ENCODE data around the gene TOM1L2.
"Not testable (repeated sequence)": the region's sequence is repeated elsewhere in the genome, so short reads cannot be mapped to it uniquely, and the experiment has no call there.

TOM1L2 gene

DNA sequence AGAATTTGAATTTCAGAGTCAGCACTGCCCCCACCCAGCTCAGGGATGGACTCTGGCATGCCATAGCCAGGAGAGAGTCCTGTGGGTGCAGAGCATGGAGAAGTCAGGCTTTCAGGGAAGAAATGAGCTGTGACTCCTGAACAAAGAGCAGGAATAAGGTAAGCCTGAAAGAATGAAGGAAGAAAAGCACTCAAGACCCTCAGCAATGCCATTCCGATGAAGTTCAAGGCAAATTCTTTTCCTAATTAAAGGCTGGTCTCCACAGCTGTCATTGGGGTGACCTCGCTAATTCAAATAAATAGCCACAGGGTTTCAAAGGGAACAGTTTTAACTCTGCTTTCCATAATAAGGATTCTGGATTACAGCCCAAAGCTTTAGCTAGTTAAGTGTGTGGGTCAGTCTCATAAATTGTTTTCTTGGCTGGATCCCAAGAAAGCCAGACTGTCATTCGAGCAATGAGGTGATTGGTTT is 31.7 kb downstream of the TOM1L2 start:
- no peak for DNase-seq

DNA sequence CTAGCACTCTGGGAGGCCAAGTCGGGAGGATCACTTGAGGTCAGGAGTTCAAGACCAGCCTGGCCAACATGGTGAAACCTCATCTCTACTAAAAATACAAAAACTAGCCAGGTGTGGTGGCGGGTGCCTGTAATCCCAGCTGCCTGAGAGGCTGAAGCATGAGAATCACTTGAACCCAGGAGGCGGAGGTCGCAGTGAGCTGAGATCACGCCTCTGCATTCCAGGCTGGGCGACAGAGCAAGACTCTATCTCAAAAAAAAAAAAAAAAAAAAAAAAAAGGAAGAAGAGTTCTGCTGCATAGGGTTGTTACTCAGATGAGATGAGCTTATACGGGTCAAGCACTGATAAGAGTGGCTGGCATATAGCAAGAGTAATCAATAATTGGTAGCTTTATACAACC is 32.3 kb downstream of the TOM1L2 start:
- not testable (repeated sequence) for DNase-seq

DNA sequence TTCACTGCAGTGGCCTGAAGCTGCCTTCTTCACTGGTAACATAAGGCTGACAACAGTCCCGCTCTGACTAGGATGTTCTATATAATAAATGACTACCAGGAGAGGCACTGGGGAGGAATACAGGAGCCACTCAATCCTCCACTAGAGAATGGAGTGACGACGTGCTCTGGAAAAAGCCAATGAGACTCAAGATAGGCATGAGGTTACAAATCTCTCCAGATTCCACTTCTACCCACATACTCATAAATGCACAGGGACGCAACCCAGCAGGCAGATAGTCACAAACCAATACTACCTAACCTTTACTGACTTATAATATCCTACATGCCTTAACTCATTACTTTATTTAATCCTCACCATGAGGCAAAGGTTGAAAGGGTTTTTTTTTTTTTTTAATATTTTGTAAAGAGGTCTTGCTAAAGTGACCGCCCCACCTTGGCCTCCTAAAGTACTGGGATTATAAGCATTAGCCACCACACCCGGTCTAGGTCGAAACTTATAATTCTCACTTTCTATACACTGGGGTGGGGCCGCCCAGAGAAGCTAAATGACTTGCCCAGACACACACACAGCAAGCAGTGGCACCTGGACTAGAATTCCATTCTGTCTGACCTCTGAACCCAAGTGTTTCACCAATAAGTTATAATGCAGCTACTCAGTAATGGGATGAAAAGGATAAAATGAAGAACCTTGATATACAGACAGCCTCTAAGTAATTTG is 33.7 kb downstream of the TOM1L2 start:
- no peak for DNase-seq

- no peak for DNase-seq
Observed at GRCh38 chr17:17937958-17938357, 34.2 kb downstream of the TOM1L2 start.

- DNase-seq, result no peak
Observed at GRCh38 chr17:17937201-17937853, 34.9 kb downstream of the TOM1L2 start.

DNA sequence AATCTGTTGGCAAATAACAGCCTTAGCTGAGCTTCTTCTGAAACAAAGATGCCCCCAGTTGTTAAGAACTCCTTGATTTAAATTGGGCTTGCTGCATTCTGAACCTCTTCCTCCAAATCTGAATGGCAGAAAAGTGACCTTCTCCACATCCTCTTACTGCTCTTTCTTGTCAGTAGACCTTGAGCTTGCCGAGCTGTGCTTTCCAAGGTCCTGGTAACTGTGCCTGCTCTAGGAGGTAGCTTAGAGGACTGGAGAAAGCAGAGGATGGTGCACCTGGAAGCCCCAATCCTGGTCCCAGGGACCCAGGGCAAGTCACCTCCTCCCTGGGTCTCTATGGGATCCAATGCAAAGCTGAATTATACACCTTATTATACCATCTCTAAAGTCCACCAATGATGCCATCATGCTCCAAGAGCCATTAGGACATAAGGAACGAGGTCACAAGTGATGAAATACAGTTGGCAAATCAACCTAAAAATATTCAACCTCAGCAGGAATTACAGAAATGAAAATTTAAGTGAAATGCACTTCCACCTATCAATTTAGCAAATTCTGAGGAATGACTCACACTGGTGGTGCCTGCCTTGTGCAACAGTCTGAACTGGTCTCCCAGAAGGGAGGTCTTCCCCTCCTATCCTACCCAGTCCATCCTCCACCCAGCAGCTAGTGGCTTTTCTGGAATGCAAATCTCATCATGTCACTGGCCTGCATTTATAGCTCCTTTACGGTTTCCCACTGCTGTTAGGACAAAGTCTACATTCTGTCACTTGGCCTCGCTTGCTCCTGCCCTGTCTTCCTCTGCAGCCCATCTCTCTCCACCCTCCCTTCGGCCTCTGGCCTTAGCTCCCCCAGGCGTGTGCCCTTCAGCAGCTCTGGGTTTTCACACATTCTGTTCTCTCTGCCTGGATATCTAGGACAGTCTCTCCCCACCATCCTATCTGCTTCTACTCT is 36.6 kb downstream of the TOM1L2 start:
- peak; percentile 90 for DNase-seq

GRCh38 chr17:17934806-17935205 is 37.4 kb downstream of the TOM1L2 start:
- DNase-seq, result no peak

DNA sequence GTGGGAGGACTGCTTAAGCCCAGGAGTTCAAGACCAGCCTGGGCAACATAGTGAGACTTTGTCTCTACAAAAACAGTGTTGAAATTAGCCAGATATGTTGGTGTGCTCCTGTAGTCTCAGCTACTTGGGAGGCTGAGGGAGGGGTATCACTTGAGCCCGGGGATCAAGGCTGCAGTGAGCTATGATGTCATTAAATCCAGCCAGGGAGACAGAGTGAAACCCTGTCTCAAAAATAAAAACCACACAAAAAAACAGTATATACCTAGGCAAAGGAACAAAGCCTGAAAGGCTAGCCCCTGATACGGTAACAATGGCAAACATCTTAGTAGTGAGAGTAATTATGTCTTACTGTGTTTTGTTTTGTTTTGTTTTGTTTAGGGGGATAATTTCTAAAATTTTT is 38.0 kb downstream of the TOM1L2 start:
- no peak for DNase-seq

- no peak for DNase-seq
Observed at GRCh38 chr17:17933775-17934174, 38.4 kb downstream of the TOM1L2 start.

DNA sequence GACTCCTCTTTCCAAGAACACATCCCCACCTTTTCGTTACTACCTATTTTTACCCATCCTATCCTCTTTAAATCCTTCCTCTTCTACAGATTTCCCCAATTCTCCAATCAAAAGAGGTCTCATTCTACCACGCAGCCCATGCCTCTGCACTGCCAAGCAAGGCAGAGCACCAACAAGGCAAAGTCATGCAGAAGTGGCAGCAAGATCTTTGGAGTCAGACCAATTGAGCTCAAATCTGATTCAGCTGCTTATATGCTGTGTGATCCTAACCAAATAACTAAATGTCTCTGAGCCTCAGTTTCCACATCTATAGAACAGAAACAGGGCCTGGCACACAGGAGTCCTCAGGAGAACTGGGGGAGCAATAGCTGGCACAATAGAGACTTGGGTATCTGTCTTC is 41.0 kb downstream of the TOM1L2 start:
- no peak for DNase-seq

DNA sequence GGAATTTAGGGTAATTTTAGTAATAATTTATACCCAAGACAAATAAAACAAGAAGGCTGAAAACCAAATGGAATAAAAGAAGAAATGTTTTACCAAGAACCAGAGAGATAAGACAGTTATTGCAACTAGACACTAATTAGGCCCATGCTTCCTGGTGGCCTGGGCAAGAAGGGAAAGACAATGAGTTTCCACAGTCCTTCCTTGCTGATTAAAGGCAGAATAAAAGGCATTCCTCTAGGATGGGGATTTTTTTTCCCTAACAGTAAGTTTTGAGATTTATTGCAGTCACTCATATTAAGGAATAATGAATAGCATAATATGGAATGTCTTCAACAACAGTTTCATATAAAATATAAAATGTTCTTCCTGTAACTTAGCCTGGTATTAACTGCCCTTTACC is 41.5 kb downstream of the TOM1L2 start:
- no peak for DNase-seq

GRCh38 chr17:17929655-17930380 is 42.4 kb downstream of the TOM1L2 start:
- peak; percentile 19 for DNase-seq

DNA sequence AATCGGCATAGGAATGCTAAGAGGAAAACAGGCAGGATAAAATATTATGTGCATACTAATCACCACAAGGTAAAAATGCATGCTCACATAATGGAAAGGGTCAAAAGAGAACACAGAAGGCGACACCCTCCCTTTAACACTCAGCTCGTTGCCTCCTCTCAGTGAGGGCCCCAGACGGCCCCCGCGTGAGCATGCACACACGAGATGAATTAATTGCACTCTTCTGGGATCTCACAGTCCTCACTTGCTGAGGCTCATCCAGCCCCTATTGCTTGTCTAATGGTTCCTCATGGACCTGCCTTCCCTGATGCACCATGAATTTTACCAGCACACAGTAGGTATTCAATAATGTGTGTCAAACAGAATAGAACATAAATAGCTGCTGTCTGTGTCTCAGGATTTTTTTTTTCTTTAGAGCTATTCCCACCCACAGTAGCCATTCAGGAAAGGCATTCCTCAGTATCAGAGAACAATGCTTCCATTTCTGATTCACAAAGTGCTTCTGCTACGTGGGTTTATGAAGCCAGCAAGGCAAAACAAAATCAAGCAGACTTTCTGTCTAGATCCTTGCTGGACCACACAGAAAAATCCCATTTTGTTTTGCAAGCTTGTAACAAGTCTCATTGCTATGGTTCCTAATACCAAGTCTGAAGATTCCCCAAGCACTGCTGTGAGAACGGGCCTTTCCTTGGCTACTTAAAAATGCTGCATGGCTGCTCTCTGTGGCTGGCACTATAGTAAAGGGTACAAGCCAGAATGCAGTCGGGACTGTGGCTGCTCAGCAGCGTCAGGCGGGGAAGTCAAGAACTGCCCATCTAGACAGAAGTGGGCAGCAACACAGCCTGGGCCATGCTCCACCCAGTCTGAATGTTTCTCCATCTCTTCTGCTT is 43.6 kb downstream of the TOM1L2 start:
- no peak for DNase-seq

DNA sequence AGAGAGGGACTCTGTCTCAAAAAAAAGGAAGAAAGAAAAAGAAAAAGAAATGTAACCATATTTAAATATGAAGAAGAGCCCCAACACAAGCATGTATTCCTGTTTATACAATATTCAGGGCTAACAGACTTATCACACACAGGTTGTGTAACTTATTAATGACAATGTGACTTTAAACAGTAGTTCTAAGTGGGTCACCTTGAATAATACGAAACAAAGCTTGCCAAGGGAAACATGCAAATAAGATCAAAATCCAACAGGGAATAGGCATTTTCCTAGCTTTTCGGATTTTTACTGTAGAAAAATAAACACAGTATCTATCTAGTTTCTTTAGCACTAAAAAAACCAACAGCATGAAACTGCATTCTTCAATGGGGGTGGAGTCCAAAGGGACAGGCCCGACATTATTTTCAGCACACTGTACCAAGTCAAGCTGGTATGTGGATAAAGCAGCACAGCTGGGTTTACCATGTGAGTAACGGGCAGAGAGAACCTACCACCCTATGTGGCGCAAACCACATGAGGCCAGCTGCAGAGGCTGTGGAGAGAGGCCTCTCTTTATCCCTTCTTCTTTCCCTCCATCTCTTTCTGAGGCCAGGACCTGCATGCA is 45.3 kb downstream of the TOM1L2 start:
- no peak for DNase-seq

DNA sequence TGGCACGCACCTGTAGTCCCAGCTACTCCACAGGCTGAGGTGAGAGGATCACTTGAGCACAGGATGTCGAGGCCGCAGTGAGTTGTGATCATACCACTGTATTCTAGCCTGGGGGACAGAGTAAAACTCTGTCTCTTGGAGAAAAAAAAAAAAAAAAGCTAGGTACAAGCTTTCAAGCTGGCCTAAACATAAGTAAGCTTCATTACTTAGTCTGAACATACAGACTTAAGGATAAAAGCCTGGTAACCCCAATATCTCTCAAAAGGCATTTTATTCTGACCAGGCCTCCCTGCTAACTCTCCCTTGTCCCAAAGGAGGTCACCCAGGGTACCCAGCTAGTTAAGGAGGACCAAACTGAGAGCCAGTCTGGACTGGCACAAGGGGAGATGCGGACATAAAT is 46.2 kb downstream of the TOM1L2 start:
- DNase-seq, result no peak

- no peak for DNase-seq
Observed at GRCh38 chr17:17924857-17925250, 47.3 kb downstream of the TOM1L2 start.

DNA sequence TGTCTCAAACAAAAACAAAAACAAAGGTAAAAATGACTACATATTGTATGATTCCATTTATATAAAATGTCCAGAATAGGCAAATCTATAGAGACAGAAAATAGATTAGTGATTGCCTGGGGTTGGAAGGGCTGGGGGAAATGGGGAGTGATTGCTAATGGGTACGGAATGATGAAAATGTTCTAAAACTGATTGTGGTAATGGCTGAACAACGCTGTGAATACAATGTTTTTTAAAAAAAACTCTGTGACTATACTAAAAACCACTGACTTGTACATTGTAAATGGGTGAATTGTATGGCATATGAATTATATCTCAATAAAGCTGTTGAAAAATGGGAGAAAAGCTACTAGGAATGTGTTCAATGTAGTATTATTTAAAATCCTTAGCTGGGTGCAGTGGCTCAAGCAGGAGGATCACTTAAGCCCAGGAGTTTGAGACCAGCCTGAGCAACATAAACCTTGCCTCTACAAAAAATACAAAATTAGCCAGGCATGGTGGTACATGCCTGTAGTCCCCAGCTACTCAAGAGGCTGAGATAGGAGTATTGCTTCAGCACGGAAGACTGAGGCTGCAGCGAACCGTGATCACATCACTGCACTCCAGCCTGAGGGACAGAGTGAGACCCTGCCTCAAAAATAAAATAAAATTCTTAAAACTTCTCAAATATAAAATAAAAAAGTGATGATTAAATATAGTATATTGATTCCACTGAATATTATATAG is 47.9 kb downstream of the TOM1L2 start:
- no peak for DNase-seq

DNA sequence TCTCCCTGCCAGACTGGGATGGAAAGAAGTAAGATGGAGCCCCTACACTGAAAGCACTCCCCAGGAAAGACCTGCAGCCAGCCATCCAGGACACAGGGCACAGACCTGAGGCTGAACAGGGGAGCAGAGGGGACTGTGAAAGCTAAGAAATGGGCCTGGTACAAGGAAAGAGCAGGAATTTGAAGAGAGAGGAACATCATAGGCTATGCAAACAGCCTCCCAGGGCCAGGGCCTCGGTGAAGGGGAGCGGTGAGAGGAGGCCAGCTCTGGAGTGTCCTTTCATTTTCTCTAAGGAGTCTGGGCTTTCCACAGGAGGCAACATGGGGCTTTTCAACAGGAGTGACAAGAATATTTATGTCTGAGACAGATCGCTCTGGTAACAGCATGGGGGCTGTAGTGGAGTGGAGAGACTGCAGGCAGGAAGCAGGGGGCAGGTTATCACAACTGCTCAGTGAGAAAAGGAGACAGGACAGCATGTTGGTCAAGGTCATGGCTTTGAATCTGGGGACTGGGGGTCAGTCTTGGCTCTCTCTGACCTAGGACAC is 50.1 kb downstream of the TOM1L2 start:
- no peak for DNase-seq

DNA sequence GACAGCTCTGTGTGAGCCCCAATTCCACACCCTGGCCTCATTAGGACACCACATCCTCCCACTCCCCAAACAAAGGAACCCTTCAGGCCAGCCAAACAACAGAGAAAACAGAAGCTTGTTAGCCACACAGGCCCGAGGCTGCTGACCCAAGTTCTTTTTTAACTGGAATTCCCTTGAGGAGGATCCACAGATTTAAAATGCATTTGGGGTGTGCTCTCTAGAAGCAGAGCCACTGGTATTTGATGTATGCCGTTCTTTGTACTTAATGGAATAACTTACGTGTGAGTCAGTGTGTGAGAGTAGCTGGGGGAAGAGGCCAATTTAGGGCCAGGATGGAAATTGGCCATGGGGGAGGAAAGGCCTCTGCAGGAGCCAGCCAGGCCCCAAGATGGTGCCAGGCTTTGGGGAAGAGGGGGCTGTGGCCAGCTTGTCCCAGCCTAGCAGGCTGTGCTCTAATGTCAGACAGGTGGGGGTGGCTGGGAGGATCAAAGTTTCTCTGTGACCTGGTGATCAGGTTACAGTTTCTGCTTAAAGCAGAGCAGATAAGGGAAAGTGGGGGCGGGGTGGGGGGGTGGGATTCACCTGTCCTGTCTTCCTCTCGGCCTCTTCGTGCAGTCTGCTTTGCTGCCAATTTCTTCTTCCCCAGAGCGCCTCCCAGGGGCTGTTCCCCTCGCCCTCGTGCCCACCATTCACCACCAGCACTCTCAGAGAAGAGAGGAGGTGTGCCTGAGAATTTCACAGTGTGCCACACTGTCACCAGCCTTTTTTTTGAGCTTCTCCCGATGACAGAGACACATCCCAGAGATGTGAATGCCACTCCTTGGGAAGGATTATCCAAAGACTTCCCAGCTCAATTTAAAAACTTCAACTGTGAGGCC is 50.8 kb downstream of the TOM1L2 start:
- peak; percentile 97 for DNase-seq
